GM19468 (cell line): ENCODE measurements around the gene GRK1.

Experiments
- ATAC-seq: cut with Tn5 transposase; IDR thresholded peaks from one replicate; pipeline ENCODE4 v1.9.1; 2021; ENCODE audit warnings: mild to moderate bottlenecking, moderate library complexity, moderate number of reproducible peaks; ENCODE audit not compliant: unreplicated experiment; ENCODE audit errors: extremely low read depth

GRK1 gene

DNA sequence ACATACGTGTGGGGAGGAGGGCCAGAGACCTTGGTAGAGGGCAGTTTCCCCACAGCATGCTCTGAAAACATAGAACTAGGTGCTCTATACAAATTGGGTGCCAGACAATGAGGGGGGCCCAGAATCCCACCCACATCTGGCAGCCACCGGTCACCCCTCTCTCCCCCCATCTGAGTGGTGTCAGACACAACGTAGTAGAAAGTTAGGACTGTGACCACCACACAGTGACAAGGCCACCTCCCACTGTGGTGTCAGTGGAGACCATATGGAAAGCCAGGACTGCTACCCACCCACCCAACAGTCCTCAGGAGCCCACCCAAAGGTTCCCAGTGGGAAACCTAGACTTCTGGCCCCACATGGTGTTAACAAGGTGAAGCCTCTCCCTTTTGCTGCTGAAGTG lies 7.0 kb upstream of the GRK1 start:
- no peak for ATAC-seq

DNA sequence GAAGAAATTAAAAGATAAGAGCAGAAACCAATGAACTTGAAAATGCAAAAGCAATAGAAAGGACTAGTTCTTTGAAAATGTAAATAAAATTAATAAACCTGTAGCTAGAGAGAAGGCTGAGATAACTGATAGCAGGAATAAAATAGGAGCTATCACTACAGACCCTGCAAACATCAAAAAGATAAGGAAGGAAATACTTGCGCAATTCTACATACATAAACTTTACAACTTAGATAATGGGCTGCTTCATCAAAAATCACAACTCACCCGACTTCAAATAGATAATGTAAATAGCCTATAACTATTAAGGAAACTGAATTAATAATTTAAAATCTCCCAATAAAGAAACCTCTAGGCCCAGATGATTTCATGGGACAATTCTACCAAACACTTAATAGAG lies 5.5 kb upstream of the GRK1 start:
- no peak for ATAC-seq

GRCh38 chr13:113663934-113664333 lies 3.1 kb upstream of the GRK1 start:
- ATAC-seq = no peak

DNA sequence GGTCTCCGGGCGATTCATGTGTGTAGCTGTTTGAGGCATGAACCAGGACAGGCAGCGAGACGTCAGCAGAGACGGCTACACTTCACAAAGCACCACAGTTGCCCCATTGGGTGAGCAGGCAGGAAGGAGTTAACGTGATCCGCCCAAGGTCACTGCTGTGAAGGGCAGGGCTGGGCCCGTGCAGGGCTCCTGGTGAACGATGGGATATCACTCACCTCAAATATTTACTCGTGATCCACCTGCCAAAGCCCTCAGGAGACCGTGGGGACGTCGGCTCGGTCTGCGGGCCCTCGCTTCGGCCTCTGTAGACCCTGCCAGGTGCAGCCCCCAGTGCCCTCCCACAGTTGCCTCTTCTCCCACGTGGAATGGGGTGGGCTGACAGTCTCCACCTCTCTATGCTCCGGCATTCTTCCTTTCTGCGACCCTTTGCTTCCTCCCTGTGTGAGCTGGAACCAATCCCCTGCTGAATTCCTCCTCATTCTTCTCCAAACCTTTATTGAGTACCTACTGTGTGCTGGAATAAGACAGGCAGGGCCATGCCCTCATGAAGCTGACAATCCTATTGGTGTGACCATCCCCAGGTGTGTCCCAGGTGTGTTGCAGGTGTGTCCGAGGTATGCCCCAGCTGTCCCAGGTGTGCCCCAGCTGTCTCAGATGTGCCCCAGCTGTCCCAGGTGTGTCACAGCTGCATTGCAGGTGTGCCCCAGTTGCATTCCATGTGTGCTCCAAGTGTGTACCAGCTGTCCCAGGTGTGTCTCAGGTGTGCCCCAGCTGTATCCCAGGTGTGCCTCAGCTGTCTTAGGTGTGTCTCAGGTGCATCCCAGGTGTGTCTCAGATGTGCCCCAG lies 2.0 kb upstream of the GRK1 start:
- ATAC-seq = no peak

GRCh38 chr13:113665597-113666328 lies 1.3 kb upstream of the GRK1 start:
- ATAC-seq = no peak

DNA sequence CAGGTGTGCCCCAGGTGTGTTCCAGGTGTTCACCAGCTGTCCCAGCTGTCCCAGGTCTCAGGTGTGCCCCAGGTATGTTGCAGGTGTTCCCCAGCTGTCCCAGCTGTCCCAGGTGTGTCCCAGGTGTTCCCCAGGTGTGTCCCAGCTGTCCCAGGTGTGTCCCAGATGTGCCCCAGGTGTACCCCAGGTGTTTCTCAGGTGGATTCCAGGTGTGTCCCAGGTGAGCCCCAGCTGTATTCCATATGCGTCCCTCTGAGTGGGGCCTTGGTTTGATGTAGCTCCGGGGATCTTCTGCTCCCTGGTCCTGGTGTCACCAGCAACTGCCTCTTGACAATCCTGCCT lies 719 bp upstream of the GRK1 start:
- no peak for ATAC-seq

DNA sequence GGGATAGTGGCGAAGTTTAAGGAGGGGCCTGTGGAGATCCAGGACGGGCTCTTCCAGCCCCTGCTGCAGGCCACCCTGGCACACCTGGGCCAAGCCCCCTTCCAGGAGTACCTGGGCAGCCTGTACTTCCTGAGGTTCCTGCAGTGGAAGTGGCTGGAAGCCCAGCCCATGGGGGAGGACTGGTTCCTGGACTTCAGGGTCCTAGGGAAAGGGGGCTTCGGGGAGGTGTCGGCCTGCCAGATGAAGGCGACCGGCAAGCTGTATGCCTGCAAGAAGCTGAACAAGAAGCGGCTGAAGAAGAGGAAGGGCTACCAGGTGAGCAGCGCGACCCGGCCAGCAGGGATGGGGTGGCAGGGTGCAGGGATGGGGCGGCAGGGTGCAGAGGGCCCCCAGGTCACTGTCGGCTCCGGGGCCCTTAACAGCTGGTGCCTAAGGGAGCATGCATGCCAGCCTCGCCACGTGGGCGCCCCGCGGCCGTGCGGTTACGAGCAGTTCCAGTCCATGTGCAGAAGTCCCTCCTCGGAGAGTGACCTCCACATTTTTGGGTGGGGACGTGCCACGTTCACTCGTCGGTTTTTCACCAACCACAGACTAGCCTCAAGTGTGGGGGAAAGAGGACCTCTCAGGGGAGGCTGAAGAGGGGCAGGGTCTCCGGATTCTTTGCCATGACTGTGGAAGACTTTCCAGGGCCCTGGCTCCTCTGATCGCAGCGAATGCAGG lies 912 bp downstream of the GRK1 start:
- no peak for ATAC-seq

DNA sequence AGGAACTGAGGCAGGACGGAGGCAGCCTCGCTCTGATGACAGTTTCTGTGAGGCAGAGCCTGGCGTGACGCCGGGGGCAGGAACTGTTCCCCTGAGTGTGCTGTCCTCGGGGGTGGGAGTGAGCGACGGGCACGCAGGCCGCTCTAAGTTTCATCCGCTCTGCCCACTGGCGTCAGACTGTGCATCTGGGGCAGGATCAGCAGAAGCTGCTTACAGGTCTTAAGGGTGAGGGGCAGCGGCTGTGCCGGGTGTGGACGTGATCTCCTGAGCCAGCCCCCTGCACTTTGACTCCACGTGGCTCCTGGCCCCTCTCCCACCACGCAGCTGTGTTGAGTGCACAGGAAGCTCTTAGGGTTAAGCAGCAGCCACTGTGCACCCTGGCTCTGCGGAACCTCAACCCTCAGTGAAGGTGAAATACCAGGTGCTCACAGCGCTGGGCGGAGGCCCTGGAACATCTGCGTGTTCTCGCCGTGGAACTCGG lies 1.5 kb downstream of the GRK1 start:
- ATAC-seq = no peak

DNA sequence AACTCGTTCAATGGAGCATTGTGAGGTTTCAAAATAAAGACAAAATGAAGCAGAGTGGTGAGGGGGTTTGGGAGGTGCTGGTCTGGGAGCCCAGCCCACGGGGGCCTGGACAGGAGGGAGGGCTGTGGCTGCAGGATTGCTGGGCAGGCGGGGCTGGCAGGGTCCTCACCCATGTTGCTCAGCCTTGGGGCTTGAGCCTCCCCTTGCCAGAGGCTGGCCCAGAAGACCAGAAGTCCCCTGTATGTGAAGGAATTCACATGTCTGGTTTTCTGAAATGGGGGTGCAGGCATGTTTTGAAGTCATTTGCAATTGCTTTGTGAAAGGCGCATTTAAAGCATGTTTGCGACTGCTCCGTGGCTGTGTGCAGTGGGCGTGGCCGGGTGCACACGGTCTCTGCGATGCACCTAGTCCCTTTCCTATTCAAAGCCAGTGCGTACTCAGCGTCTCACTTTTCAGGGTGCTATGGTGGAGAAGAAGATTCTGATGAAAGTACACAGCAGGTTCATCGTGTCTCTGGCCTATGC lies 2.3 kb downstream of the GRK1 start:
- no peak for ATAC-seq

- no peak for ATAC-seq
Observed at GRCh38 chr13:113669755-113670341, 2.8 kb downstream of the GRK1 start.

DNA sequence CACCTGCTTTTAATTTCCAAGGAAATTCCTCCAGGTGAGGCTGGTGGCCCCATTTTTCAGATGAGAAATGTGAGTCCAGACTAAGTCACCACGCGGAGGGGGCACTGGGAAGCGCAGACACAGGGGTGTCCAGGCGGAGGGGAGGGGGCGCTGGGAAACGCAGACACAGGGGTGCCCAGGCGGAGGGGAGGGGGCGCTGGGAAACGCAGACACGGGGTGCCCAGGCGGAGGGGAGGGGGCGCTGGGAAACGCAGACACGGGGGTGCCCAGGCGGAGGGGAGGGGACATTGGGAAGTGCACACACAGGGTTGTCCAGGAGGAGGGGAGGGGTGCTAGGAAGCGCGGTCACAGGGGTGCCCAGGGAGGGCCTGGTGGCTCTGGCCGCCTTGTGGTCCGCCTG lies 3.5 kb downstream of the GRK1 start:
- no peak for ATAC-seq

- no peak for ATAC-seq
Observed at GRCh38 chr13:113671066-113672001, 4.3 kb downstream of the GRK1 start.

DNA sequence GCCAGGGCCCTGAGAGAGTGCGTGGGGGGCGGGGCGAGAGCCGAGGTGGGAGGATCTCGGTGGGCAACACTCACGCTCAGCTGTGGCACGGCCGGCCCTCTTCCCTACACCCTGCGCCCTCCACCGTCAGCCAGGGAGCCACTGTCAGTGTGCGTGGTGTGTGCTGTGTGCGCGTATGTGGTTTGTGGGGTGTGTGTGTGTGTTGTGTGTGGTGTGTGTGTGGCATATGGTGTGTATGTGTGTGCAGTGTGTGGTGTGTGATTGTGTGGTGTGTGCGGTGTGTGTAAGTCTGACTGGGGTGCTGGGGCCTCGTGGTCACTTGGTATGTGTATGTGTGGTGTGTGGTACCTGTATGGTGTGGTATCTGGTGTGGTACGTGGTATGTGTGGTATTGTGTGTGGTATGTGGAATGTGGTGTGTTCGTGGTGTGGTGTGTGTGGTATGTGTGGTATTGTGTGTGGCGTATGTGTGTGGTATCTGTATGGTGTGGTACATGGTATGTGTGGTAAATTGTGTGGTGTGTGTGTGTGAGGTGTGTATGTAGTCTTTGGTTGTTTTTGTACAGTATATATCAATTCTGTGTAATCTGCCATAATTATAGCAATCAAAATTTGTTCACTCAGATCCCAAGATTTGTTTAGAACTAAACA lies 5.1 kb downstream of the GRK1 start:
- ATAC-seq = no peak

DNA sequence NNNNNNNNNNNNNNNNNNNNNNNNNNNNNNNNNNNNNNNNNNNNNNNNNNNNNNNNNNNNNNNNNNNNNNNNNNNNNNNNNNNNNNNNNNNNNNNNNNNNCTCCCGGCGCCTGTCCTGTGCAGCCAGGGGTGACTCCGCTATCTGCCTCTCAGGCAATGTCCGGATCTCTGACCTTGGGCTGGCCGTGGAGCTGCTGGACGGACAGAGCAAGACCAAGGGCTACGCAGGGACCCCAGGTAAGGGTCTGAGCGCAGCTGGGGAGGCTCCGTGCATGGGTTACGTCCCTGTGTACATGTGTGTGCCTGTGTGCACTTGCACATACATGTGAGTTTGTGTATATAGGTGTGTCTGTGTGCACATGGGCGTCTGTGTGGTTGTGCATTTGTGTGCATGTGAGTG lies 55.9 kb downstream of the GRK1 start:
- no peak for ATAC-seq

- ATAC-seq = no peak
Observed at GRCh38 chr13:113723410-113724015, 56.5 kb downstream of the GRK1 start.

DNA sequence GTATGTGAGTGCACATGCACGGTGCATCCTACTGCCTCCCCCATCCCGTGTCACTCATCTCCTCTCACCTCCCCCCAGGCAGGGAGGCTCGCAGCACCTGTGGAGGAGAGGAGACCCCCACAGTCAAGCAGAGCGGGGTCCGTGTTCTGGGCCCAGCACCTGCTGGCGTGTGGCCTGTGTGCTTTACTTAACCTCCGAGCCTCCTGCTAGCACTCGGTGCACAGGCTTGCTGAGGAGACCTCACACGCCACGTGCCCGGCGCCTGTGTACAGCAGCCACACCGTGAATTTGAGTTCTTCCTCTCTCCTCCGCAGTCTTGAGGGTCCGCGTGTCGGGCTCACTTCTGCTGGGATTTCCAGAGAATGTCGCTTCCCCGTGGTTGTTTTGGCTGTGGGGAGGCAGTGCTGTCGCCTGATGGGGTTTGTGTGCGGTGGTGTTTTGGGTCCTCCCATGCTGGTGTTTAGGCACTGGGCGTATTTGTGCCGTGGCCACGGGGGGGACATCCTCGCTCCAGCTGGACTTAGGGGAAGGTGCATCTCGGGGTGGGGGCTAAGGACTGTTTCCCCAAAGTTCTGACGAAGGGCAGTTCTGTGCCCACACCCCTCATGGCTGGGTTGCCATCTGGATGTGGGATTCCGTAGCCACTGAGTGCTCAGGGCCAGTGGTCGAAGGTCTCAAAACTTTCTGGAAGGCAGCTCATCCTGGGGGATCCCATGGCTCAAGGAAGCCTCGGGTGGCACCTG lies 57.2 kb downstream of the GRK1 start:
- no peak for ATAC-seq

DNA sequence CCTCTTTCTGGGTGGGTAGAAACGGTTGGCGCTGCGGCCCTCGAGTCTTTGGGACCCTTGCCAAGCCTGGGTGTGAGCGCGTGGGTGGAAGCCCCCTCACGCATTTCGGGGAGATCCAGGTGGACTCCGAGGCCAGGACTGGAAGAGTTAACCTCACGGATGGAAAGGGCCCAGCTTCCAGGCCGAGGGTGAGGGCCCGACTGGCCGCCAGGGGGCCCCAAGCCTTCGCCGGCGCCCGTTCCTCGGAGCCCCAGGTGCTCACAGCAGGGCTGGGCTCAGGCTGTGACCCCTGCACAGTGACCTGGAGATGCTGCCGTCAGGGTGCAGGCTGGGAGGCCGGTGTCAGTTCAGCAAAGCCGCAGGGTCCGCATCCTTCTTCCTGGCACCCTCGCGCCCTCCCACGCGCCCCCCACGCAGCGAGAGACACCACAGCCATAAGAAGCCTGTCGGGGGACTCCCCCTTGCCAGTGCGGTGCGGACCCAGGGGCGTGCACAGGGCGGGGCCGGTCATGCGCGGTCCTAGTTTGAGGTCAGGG lies 57.8 kb downstream of the GRK1 start:
- ATAC-seq = peak; percentile 36
